ENCODE measurements around the gene CAMTA1. TPM values are rescaled to one million over a fixed set of nuclear protein-coding genes. Genes with fewer than 3 reads are reported as not detected.

The CAMTA1 gene
- total RNA-seq, 2 donors from 2014 or later = 100 to 102 TPM

GRCh38 chr1:7047866-7048265, 262.6 kb downstream of the CAMTA1 start:
- no peak for TF ChIP-seq POLR2A (IDR thresholded peaks at IDR 0.05)
- TF ChIP-seq POLR2AphosphoS5 (IDR thresholded peaks at IDR 0.05) = no peak
- TF ChIP-seq CTCF (IDR thresholded peaks at IDR 0.05) = no peak
- intact Hi-C loops (cut with DNase I) = no loop called here
- Histone ChIP-seq H3K4me1 (replicated peaks) (no peaks in the 10 kb centered on the region), H3K9me3 (no peaks in the 10 kb centered on the region), H3K36me3 (no peaks in the 10 kb centered on the region), H3K4me3 (no peak overlapping the region), H3K27ac (no peak overlapping the region), H3K27me3 (replicated peaks; ENCODE audit: insufficient read depth) (peaks cover 8% of the 10 kb centered on the region)
- DNase-seq (ENCODE audit: low spot score) = no peak
- 57% methylated on average over 2 of the region's 2 CpGs for WGBS

- Histone ChIP-seq H3K4me3 (no peak overlapping the region), H3K27ac (no peak overlapping the region), H3K27me3 (replicated peaks; ENCODE audit: insufficient read depth) (peaks cover 8% of the 10 kb centered on the region), H3K36me3 (no peaks in the 10 kb centered on the region), H3K4me1 (replicated peaks) (no peaks in the 10 kb centered on the region), H3K9me3 (no peaks in the 10 kb centered on the region)
- intact Hi-C loops (cut with DNase I) = no loop called here
- no peak for DNase-seq (ENCODE audit: low spot score)
- WGBS = 78% methylated on average over 10 of the region's 10 CpGs
- no peak for TF ChIP-seq POLR2A (IDR thresholded peaks at IDR 0.05)
- no peak for TF ChIP-seq CTCF (IDR thresholded peaks at IDR 0.05)
- no peak for TF ChIP-seq POLR2AphosphoS5 (IDR thresholded peaks at IDR 0.05)
These were observed 263.1 kb downstream of the CAMTA1 start for GRCh38 chr1:7048395-7048794.

GRCh38 chr1:7049913-7050625, 264.8 kb downstream of the CAMTA1 start:
- TF ChIP-seq CTCF (IDR thresholded peaks at IDR 0.05) (no peak), POLR2A (IDR thresholded peaks at IDR 0.05) (no peak), POLR2AphosphoS5 (IDR thresholded peaks at IDR 0.05) (no peak)

GRCh38 chr1:7050751-7051665, 265.8 kb downstream of the CAMTA1 start:
- no peak for TF ChIP-seq POLR2A (IDR thresholded peaks at IDR 0.05)
- no peak for TF ChIP-seq CTCF (IDR thresholded peaks at IDR 0.05)
- TF ChIP-seq POLR2AphosphoS5 (IDR thresholded peaks at IDR 0.05) = no peak
- DNase-seq (ENCODE audit: low spot score) = no peak
- Histone ChIP-seq H3K36me3 (no peaks in the 10 kb centered on the region), H3K9me3 (no peaks in the 10 kb centered on the region), H3K27me3 (replicated peaks; ENCODE audit: insufficient read depth) (no peaks in the 10 kb centered on the region), H3K4me3 (no peak overlapping the region), H3K27ac (no peak overlapping the region), H3K4me1 (replicated peaks) (no peaks in the 10 kb centered on the region)
- intact Hi-C loops (cut with DNase I) = no loop called here
- 45% methylated on average over 32 of the region's 32 CpGs for WGBS

More at GRCh38 chr1:7049913-7050625, 264.8 kb downstream of the CAMTA1 start:
- H3K4me1 ChIP-seq (replicated peaks) = no peaks in the 10 kb centered on the region
- no peaks in the 10 kb centered on the region for H3K9me3 ChIP-seq
- no peak for DNase-seq (ENCODE audit: low spot score)
- 78% methylated on average over 21 of the region's 25 CpGs for WGBS
- H3K27me3 ChIP-seq (replicated peaks; ENCODE audit: insufficient read depth) = no peaks in the 10 kb centered on the region
- H3K4me3 ChIP-seq = no peak overlapping the region
- no peaks in the 10 kb centered on the region for H3K36me3 ChIP-seq
- H3K27ac ChIP-seq = no peak overlapping the region
- intact Hi-C loops (cut with DNase I) = no loop called here

All from prostate gland (tissue), 2 donors.